Activated CD8-positive, alpha-beta memory T cell treated with anti-CD3 and anti-CD28 coated beads, Interleukin-2, amount 50 U/mL, for 24 hours (primary cell): ENCODE measurements around the gene ATF6B.
A peak's percentile ranks its signal among the peaks of the same experiment; 100 is the strongest.

ENCODE experiments used
- DNase-seq: peaks from one replicate; pipeline ENCODE4 v3.0.0-alpha.2; 2020; ENCODE audit errors: extremely low read depth

ATF6B gene

DNA sequence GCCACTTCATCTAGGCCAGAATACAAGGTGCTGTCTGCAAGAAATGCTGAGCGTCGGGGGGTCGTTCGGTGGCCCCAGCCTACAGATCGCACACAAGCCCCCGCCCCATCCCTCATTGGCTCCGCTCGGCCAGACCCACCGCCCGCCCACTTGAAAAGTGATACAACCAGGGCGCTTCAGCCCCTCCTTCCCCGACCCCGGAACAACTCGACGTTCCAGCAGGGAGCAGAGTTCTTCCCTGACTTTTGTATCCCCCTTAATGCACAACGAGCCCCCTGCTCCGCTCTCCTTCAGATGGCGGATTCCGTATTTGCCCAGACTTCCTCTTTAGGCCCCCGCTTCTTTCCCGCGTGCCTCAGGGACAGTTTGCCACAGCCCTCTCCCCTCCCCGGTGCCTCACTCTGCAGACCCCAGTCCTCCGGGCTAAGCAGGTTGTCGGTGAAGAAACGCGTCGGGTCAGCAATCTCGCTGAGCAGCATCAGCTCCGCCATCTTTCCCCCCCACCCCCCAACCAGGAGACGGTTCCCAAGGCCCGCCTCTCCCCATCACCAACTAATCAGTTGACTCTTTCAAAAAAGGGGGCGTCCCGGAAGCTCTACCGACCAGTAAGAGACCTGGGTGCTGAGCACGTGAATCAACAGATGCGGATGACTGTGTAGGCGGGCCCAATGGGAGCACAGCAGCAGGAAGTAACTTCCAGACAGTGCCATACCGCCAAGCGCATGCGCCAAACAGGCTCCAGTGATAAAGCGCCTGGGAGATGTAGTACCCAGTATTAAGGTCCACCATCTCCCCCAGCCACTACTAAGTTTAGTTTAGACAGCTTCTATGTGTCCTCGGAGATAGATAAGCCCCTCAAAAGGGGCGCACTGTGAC lies at the start of gene ATF6B:
Gene ATF6B (minus strand): TSS at position 530 of the 876 bp plus-strand sequence. CDS start 39 bp downstream, at position 491.
- peak; percentile 96 for DNase-seq

DNA sequence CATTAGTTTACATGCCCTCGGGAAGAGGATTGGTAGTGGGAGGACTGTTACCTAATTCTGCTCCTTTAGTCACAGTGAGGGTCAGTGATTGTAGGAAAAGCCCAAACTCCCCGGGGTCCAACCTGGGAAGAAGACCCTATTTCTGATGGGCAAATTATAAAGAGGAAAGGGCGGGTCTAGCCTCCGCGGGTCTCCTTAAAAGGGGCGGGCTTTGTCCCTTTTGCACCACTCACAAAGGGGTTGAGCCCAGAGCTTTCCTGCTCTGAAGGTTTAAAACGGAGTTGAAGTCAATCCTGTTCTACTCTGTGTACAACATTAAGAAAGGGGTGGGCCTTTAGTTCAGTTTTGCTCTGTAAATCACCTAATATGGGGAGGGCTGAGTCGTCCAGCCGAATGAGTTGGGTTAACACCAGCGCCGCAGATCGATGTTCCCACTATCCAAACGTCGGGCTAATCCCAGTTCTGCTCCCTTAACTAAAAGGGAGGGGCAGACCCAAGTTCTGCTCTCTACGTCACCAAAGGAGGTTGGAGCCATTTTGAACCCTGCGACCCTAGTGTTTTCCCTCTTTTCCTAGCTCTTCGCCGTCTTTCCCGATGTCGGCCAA lies 49.2 kb upstream of the ATF6B start:
- no peak for DNase-seq

DNA sequence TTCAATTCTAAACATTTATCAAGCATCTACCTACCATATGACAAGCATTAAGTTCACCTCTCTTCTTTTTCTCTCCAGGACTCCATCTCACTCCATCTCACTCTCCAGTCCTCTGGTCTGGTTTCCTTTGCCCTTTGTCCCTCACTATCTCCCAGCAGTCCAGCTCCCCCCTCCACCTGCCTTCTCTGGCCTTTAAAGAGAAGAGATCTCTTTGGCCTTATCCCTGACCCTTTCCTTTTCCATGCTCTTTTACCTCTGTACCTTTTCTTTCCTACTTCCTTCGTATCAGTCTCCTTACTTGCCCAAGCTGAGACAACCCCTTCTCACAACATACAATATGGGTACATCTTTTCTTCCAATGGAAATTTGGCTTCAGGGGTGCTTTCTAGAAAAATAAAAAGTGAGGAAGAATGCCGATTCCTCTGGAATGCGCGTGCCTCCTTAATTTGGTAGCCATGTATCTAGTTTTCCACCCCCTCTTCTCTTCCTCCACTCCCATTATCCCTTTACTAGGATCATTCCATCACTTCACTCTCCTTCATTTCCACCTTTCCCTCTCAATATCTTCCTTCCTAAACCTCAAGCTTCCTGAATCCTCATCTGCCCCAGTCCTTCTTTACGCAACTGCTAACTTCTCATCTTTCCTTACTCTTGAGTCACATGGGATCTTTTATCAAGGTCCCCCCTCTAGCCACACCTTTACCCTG lies 48.6 kb upstream of the ATF6B start:
- no peak for DNase-seq

DNA sequence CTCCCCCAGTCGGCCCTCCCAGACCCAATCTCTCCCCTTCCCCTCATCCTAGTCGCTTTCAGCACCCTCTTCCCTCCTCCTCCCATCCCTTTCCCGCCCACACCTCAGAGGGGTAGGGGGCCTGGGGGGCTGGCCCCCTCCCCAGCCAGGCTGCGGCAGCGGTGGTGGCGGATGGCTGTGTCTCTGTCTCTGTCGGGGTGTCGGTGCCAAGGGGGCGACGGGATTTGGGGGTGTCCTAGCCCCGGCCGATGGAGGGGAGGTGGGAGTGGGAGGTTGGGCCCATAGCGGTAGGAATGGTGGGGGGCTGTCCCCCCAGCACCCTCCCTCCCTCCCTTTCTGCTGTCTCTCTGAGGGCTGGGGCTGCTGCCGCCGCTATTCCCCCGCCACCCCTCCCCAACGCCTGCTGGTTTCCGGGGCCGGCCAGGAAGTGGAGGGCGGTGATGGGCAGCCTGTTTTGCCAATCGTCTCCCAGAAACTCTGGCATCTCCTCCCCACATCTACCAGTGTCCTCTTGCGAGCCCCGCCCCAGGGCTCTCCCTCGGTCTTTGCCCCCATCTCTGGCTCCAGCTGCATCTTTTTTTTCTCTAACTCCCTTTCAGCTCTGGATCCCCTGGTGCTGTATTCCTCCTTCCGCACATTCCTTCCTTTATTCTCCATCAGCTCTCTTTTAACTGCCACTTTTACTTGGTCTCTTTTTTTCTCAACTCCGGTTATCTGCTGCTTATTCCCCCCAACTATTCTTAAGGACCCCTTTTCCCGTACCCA lies 47.8 kb upstream of the ATF6B start, which contains the start of gene AGPAT1:
Gene AGPAT1 (minus strand): TSS at position 374 of the 765 bp plus-strand sequence. CDS start 4,588 bp downstream, outside the sequence.
- DNase-seq = peak; percentile 95

DNA sequence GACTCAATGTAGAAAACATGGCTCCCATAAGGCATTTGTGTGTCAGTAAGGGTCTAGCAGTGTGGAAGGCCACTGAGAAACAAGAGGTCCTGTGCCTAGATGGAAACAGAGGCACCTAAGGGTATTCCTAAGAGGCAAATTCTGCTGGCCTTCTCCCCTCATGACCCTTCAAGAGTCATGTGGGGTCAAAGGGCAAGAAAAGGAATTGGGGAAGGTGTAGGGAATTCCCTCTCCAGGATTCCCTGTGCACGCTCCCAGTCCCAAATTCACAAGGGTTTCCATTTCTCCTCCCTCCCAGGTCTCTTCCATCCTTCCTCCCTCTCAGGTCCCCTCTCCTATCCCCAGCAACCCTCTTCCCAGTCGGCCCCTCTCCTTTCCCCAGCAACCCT lies 47.3 kb upstream of the ATF6B start:
- no peak for DNase-seq

DNA sequence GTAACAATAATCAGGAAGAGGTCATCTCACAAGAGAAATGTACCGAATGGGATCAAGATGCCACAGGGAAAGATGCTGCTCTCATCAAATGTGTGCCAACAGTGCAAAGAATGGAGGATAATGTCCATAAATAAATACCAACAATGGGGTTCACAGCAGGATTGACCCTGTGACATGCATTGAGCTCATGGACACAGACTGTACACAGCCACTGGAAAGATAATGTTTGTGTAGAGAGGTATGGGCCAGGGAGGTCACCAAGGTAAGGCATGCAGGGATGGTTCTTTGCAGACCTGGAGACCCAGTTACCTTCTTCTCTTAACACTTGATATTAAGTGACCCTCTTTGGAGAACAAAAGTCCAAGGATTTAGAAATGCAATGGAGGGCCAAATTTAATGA lies 46.4 kb upstream of the ATF6B start:
- no peak for DNase-seq

DNA sequence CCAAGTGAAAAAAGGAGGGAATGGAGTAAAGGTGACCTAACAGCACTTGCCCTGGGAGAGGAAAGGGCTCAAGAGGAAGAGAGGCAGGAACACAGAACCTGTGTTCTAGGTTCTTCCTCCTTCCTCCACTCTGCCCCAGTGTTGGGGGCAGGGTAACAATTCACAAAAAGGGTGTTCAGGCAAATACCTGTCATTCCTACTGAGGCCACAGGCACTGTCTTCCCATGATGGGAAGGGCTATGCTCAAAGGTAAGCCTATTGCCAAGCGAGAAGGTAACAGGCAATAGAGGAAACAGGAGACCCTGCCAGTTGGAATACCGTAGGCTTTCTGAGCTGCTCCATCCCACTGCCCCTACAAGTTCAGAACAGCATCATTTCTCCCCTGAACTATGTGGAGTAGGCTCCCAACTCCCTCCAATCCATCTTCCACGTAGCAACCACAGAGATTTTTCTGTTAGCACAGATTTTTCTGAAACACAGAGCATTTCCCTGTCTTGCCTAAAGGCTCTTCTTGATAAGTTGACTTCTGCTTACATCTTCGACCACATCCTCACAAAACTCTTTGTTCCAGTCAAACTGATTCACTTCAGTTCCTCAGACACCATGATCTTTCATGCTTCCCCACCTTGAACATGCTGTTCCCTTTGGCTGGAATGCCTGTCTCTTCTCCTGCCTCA lies 45.1 kb upstream of the ATF6B start:
- no peak for DNase-seq

DNA sequence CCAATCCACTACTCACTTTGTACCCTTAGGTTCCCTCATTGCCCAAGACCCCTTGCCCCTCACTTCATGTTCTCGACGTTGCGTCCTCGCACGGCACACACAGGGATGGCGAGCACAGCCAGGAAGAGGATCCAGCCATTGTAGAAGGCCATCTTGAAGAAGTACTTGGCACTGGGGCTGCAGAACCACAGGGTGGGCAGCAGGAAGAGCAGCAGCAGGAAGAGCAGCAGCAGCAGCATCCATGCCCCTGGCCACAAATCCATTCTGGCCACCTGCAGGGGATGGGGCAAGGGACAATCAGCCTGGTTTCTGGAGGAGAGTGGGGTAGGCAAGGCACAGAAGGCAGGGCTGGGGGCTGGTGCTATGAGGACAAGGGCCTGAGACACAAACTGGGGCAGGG lies 43.2 kb upstream of the ATF6B start:
- DNase-seq = no peak

DNA sequence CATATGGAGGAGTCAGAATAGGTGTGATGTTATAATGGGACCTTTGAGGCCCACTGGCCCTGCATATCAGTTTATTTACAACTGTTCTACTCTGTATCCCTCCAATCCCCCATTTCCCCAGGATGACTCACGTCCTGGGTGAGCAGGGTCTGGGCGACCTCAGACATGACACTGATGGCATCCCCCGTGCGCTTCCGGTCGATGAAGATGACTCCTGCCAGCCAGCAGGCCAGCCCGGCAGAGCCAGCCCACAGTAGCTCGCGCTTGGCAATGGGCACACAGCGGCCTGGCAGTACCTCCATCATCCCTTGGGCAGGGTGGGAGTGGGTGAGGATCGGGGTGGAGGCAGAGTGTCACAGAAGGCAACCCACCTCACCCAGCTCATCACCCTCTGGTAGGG lies 42.2 kb upstream of the ATF6B start:
- no peak for DNase-seq

DNA sequence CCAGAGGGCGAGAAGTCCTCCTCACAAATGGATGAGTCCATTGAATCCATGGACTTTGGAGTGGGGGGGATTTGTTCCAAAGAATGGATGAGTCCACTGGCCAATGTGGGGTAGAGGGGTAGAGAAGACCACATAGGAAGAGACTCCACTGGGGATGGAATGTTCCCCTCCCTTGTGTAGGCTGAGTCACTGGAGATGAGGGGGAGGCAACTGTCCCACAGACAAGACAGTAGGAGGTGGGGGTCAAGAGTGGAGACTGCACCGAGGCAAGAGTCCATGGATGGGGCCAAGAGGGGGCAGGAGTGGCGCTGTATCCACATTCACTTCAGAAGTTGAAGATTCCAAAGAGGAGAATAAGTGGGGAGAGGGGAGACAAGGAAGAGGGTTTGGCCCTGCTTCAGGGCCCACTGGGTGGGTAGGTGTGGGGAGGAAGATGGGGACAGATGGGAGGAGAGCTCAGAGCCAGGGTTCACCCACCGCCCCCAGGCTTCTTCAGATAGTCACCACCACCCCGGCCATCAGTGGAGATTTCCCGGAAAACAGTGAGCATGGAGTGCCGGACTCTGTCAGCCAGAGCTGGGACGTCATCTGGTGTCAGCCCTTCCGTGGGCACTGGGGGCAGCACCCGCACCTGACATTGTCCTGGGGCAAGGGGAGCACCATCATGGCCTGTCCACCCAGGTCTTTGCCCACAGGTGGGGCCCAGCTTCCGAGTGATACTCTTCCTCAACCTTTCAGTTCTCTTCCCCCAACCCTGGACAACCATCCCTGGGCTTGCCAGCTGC lies 41.0 kb upstream of the ATF6B start:
- no peak for DNase-seq

DNA sequence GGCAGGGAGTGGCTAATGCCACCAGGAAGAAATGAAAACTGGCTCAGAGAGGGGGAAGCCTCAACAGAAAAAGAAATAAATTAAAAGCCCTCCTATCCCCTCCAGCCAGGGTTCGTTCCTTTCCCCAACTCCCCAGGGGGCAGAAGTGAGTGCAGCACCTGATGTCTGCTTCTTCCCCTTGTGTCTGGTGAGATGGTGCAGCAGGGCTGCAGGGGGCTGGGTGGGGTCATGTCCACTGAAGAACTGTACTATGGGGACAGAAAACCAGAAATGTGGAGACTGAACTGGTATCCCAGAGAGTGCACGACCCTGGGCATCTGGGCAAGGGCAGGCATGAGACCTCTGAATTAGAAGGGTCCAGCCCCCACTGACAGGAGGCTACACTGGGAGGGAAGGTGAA lies 40.3 kb upstream of the ATF6B start:
- DNase-seq = no peak

DNA sequence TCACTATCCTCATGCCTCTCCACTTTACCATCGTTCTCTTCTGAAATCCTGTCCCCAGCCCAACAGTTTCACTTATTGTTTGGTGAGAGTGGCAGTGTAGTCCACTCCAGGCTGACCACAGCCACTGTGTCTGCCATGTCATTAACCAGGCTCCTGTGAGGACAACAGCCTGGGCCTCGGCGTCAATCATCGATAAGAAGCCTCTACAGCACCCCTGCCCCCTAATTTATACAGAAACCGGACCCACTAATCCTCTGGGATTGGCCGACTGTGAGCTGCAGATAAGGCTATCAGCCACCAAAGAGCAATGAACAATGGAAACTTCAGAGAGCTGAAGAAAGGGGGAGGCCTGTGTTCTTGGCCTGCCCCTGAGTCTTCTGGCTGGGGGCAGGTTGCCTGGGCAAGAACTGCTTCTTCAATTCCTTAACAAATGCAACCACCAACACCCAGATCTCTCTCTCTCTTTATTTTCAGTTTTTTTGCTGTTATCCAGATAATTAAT lies 39.8 kb upstream of the ATF6B start:
- DNase-seq = no peak

DNA sequence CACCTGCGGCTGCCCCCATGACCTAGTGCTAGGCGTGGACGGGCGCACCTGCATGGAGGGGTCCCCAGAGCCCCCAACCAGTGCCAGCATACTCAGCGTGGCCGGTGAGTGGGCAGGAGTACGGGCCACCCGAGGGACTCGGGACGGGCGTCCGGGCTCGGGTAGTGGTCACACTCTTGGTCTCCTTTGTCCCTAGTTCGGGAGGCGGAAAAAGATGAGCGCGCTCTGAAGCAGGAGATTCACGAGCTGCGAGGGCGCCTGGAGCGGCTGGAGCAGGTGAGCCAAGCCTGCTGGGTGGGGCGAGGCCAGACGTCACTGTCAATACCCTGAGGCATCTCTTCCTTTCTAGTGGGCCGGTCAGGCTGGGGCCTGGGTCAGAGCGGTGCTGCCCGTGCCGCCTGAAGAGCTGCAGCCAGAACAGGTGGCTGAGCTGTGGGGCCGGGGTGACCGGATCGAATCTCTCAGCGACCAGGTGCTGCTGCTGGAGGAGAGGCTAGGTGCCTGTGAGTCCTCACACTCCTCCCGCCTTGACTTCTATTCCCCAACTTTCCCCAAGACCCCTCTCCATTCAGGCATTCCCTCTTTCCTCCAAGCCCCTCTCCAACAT lies 39.2 kb upstream of the ATF6B start:
- DNase-seq = no peak

DNA sequence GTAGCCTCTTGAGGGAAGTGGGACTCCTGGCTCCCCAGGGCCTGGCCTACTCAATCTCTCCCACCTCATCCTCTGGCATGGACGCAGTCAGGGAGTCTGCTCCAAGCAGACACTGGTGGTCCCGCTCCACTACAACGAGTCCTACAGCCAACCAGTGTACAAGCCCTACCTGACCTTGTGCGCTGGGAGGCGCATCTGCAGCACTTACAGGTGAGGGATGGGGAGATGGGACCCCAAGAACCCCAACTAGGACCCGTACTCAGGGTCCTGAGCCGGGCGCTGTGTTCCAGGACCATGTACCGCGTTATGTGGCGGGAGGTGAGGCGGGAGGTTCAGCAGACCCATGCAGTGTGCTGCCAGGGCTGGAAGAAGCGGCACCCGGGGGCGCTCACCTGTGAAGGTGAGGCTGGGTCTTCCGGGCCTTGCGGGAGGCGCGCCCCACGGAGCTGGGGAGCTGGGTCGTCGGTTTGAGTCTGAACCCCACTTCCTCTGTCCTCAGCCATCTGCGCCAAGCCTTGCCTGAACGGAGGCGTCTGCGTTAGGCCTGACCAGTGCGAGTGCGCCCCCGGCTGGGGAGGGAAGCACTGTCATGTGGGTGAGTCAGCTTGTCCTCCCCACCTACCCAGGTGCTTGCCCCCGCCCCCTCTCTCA lies 38.5 kb upstream of the ATF6B start:
- no peak for DNase-seq

DNA sequence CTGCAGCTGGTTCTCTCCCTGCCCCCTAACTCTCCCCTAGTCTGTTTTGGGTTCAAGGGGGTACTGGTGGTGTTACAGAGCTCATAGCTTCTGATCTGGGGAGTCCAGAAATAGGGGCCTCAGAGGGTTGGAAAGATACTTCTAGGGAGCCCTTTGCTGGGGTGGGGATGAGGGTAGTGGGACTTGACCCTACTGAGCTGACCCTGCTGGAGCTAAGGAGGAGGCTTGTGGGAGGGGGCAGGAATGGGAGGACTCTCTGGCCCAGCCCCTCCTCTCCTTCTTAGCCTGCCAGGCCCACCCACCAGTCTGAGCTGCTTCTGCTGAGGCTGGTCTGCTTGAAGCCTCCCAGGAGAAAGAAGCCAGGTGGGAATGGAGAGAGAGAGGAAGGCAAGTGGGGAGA lies 36.2 kb upstream of the ATF6B start, which contains the start of gene EGFL8:
Gene EGFL8 (plus strand): TSS at position 301 of the 400 bp plus-strand sequence. CDS start 1,571 bp downstream, outside the sequence.
- no peak for DNase-seq

DNA sequence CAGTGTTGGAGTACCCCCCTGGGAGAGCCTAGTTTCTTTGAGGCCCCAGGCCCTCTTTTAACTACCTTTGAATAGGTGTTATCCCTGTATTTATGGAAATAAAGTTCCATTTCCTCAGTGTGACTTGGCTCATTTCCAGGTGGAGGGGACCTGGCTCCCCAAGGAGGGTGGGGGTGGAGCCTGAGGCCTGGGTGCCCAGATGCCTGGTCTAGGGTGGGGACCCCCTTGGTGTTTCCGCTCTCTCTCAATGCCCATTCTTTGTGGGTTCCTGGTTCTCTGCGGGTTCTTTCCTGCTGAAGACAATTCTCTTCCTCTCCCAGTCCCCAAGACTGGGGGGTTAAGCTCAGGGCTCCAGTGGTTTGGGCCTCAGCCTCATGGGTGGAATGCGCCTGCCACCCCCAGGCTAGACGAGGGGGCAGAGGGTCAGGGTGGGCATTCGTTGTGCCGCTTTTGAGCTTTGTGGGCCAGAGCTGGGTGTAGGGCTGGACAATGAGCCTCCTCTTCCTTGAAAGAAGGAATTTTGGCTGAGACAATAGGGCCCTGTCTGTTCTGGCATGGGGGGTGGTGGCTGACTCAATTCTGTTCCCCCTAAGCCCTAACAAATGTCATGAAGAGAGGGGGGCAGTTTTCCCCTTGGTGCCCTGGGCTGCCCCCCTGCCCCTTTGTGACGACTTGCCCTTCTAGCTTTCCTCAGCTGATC lies 35.7 kb upstream of the ATF6B start:
- DNase-seq = no peak

DNA sequence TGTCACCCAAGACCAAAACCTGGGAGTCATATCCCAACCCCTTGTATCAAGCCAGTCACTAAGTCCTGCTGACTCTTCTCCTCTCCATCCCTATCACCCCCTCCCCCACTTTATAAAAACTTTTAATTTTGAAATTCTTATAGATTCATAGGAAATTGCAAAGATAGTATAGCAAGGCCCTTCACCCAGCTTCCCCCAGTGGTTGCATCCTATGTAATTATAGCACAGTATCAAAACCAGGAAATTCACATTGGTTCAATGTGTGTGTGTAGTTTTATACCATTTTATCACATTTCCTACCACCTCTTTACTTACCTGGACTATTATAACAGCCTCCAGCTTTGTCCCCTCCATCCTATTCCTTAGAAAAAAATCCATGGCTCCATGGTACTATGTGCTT lies 30.0 kb upstream of the ATF6B start:
- DNase-seq = no peak

DNA sequence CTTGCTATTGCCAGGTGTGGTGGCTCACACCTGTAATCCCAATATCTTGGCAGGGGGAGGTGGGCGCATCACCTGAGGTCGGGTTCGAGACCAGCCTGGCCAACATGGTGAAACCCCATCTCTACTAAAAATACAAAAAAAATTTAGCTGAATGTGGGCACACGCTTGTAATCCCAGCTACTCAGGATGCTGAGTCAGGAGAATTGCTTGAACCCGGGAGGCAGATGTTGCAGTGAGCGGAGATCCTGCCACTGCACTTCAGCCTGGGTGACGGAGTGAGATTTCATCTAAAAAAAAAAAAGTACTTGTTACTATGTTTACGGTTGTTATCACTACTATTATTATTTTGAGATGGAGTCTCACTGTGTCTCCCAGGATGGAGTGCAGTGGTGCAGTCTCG lies 28.8 kb upstream of the ATF6B start:
- DNase-seq = no peak
